ENCODE measurements around the gene AIFM1.

Gene AIFM1

GRCh38 chrX:130139474-130140201 is 26.0 kb downstream of the AIFM1 start:
- peaks cover 9% of the 10 kb centered on the region for H3K36me3 ChIP-seq (ENCODE audit: control insufficient read depth, insufficient read depth, low read length)
- H3K4me3 ChIP-seq (replicated peaks; ENCODE audit: low read depth, low read length) = no peak overlapping the region
- H3K27me3 ChIP-seq (replicated peaks; ENCODE audit: control insufficient read depth, insufficient read depth, low read length) = no peaks in the 10 kb centered on the region
- TF ChIP-seq CTCF (IDR thresholded peaks at IDR 0.05; ENCODE audit: insufficient read depth, low read length, poor library complexity, severe bottlenecking) = no peak
- DNase-seq (ENCODE audit: extremely low read depth, insufficient read length) = no peak

DNA sequence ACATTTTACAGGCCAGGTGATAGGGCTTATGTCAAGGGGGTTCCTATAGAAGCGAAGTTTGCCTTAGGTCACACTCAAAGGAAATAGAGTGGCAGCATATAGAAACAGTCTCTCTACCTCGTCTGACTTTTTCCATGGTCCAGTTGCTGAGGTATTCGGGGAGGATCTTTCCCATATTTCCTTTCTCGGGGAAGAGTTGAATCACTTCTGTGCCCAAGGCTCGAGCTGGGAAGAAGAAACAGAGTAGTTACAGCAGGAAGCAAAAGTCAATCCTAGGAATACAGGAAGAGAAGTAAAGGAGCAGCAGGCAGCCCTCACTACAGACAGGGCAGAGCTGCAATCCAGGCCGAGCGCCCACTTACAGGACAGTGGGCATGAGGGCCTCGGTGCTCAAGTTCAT is 28.7 kb downstream of the AIFM1 start:
- no peak for TF ChIP-seq CTCF (IDR thresholded peaks at IDR 0.05; ENCODE audit: insufficient read depth, low read length, poor library complexity, severe bottlenecking)
- peaks cover 6% of the 10 kb centered on the region for H3K36me3 ChIP-seq (ENCODE audit: control insufficient read depth, insufficient read depth, low read length)
- no peaks in the 10 kb centered on the region for H3K27me3 ChIP-seq (replicated peaks; ENCODE audit: control insufficient read depth, insufficient read depth, low read length)
- DNase-seq (ENCODE audit: extremely low read depth, insufficient read length) = no peak
- H3K4me3 ChIP-seq (replicated peaks; ENCODE audit: low read depth, low read length) = no peak overlapping the region

DNA sequence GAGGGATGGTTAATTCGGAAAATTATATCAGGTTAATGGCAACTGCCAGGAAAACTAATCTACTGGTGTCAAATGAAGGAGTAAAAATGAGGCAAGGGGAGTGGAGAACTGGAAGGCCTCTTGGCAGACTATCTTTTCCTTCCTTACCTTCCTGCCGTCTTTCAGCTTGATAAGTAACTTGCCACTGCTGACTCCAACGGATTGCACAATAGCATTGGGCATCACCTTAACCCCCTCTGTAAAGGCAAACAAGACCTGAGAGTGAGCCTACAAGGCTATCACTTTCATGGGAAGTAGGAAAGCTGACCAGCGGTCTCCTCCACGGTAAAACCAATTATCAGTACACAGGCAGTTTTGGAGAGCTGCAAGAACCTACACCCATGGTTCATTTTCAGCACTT is 29.1 kb downstream of the AIFM1 start:
- TF ChIP-seq CTCF (IDR thresholded peaks at IDR 0.05; ENCODE audit: insufficient read depth, low read length, poor library complexity, severe bottlenecking) = no peak
- no peaks in the 10 kb centered on the region for H3K27me3 ChIP-seq (replicated peaks; ENCODE audit: control insufficient read depth, insufficient read depth, low read length)
- no peak overlapping the region for H3K4me3 ChIP-seq (replicated peaks; ENCODE audit: low read depth, low read length)
- peaks cover 6% of the 10 kb centered on the region for H3K36me3 ChIP-seq (ENCODE audit: control insufficient read depth, insufficient read depth, low read length)
- DNase-seq (ENCODE audit: extremely low read depth, insufficient read length) = no peak

DNA sequence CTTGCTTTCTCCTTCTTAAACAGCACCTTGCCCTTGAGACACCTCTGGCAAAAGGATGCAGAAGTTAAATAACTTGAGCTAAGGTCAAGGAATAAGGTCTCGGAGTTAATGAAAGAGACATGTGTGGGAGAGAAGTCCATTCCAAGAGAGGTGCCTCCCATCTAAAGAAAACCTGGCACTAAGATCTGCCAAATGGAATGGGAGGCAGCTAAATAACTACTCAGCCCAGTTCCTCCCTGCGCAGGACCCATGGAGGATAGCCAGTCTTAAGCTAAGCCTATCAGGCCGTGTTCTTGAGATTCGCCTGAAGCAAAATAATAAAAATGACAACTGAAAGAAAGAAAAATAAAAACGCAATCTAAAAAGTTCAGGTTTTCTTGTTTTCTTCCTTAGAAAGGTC is 34.7 kb downstream of the AIFM1 start:
- H3K36me3 ChIP-seq (ENCODE audit: control insufficient read depth, insufficient read depth, low read length) = peaks cover 9% of the 10 kb centered on the region
- no peak for DNase-seq (ENCODE audit: extremely low read depth, insufficient read length)
- no peaks in the 10 kb centered on the region for H3K27me3 ChIP-seq (replicated peaks; ENCODE audit: control insufficient read depth, insufficient read depth, low read length)
- no peak for TF ChIP-seq CTCF (IDR thresholded peaks at IDR 0.05; ENCODE audit: insufficient read depth, low read length, poor library complexity, severe bottlenecking)
- no peak overlapping the region for H3K4me3 ChIP-seq (replicated peaks; ENCODE audit: low read depth, low read length)

- Histone ChIP-seq H3K27me3 (replicated peaks; ENCODE audit: control insufficient read depth, insufficient read depth, low read length) (no peaks in the 10 kb centered on the region), H3K4me3 (replicated peaks; ENCODE audit: low read depth, low read length) (no peak overlapping the region), H3K36me3 (ENCODE audit: control insufficient read depth, insufficient read depth, low read length) (peaks cover 6% of the 10 kb centered on the region; the same call in 1 of the 2 replicates)
- no peak for TF ChIP-seq CTCF (IDR thresholded peaks at IDR 0.05; ENCODE audit: insufficient read depth, low read length, poor library complexity, severe bottlenecking)
- no peak for DNase-seq (ENCODE audit: extremely low read depth, insufficient read length)
These were observed 40.4 kb downstream of the AIFM1 start for GRCh38 chrX:130125091-130125874.
